Stimulated activated naive CD8-positive, alpha-beta T cell treated with anti-CD3 and anti-CD28 coated beads, Interleukin-15, Interleukin-2, amounts not matched to agents 100 U/mL and 50 U/mL, for 24 hours (primary cell): Measurements from ENCODE around the gene CDK5.
"Not testable (repeated sequence)": the region's sequence is repeated elsewhere in the genome, so short reads cannot be mapped to it uniquely, and the experiment has no call there.

ENCODE experiments used
- ATAC-seq: fragments of 150-1000 bp; cut with Tn5 transposase; one replicate; pipeline ENCODE4 v1.10.0; 2021
- DNase-seq: peaks from one replicate; pipeline ENCODE4 v3.0.0; 2021

Gene CDK5

GRCh38 chr7:151013733-151014497, 43.8 kb downstream of the CDK5 start:
- peak; percentile 42 for ATAC-seq
- DNase-seq = peak; percentile 88

GRCh38 chr7:151013356-151013732, 44.4 kb downstream of the CDK5 start:
- DNase-seq (no peak), ATAC-seq (peak; percentile 0)

GRCh38 chr7:151012911-151013347, 44.8 kb downstream of the CDK5 start:
- ATAC-seq = no peak
- no peak for DNase-seq

GRCh38 chr7:151012031-151012692, 45.5 kb downstream of the CDK5 start:
- ATAC-seq = no peak
- no peak for DNase-seq

GRCh38 chr7:151011616-151012015, 46.1 kb downstream of the CDK5 start:
- DNase-seq, ATAC-seq: not testable (repeated sequence)

GRCh38 chr7:151011097-151011409, 46.6 kb downstream of the CDK5 start:
- ATAC-seq = no peak
- no peak for DNase-seq

GRCh38 chr7:151010307-151011096, 47.2 kb downstream of the CDK5 start:
- DNase-seq = peak; percentile 48
- ATAC-seq = no peak

GRCh38 chr7:151010037-151010306, 47.7 kb downstream of the CDK5 start:
- DNase-seq = no peak
- no peak for ATAC-seq

- ATAC-seq (no peak), DNase-seq (peak; percentile 33)
Observed at GRCh38 chr7:151009327-151010036, 48.2 kb downstream of the CDK5 start.

- peak; percentile 80 for ATAC-seq
- DNase-seq = peak; percentile 92
Observed at GRCh38 chr7:151008511-151009323, 49.0 kb downstream of the CDK5 start.

- no peak for DNase-seq
- no peak for ATAC-seq
Observed at GRCh38 chr7:151008143-151008510, 49.6 kb downstream of the CDK5 start.

- no peak for DNase-seq
- no peak for ATAC-seq
Observed at GRCh38 chr7:151007469-151007898, 50.2 kb downstream of the CDK5 start.

GRCh38 chr7:151006590-151007300, 51.0 kb downstream of the CDK5 start:
- DNase-seq = no peak
- ATAC-seq = no peak

- DNase-seq = no peak
- ATAC-seq = no peak
Observed at GRCh38 chr7:151005566-151005965, 52.1 kb downstream of the CDK5 start.
